Loucy (cell line): ENCODE results near the gene ATP5PD.

Source experiments
- H2AFZ ChIP-seq: fragments of 200-600 bp; sonication (generic); 2 replicates; pipeline ENCODE4 v1.6.0; 2016; ENCODE audit warnings: antibody characterized with exemption, mild to moderate bottlenecking, low read length, moderate library complexity
- H3F3A ChIP-seq: fragments of 200-600 bp; 2 replicates; pipeline ENCODE4 v1.6.0; 2016; ENCODE audit warnings: antibody characterized with exemption, low read depth, mild to moderate bottlenecking
- H3K27me3 ChIP-seq: fragments of 200-600 bp; sonication (generic); 2 replicates; pipeline ENCODE4 v1.6.1; 2014; ENCODE audit warnings: low read length, mild to moderate bottlenecking; ENCODE audit not compliant: insufficient read depth, poor library complexity, severe bottlenecking
- H3K36me3 ChIP-seq: fragments of 200-600 bp; sonication (generic); 2 replicates; pipeline ENCODE4 v1.6.1; 2016; ENCODE audit warnings: low read length; ENCODE audit not compliant: insufficient read depth
- H3K4me1 ChIP-seq: fragments of 200-600 bp; sonication (generic); 2 replicates; pipeline ENCODE4 v1.5.1; 2014; ENCODE audit warnings: low read length, mild to moderate bottlenecking; ENCODE audit not compliant: insufficient read depth, poor library complexity, severe bottlenecking
- H3K4me2 ChIP-seq: fragments of 200-600 bp; sonication (generic); 2 replicates; pipeline ENCODE4 v1.6.0; 2014; ENCODE audit warnings: antibody characterized with exemption, low read length, low read depth, mild to moderate bottlenecking; ENCODE audit not compliant: poor library complexity, severe bottlenecking
- H3K4me3 ChIP-seq: fragments of 200-600 bp; sonication (generic); 2 replicates; pipeline ENCODE4 v1.5.1; 2014; ENCODE audit warnings: low read length, mild to moderate bottlenecking, mixed read lengths; ENCODE audit not compliant: poor library complexity, severe bottlenecking
- H3K79me2 ChIP-seq: fragments of 200-600 bp; sonication (generic); 2 replicates; pipeline ENCODE4 v1.6.1; 2014; ENCODE audit warnings: low read length; ENCODE audit not compliant: insufficient read depth
- H3K9ac ChIP-seq: fragments of 200-600 bp; sonication (generic); 2 replicates; pipeline ENCODE4 v1.6.0; 2014; ENCODE audit warnings: mild to moderate bottlenecking, low read depth, low read length, moderate library complexity; ENCODE audit not compliant: poor library complexity, severe bottlenecking
- H3K9me2 ChIP-seq: fragments of 200-600 bp; sonication (generic); replicated peaks from 2 replicates; pipeline ENCODE4 v1.6.1; 2016; ENCODE audit warnings: low read depth, low read length, mixed read lengths
- H3K9me3 ChIP-seq: fragments of 200-600 bp; sonication (generic); 2 replicates; pipeline ENCODE4 v1.6.1; 2014; ENCODE audit warnings: mild to moderate bottlenecking, antibody characterized with exemption, low read length, low read depth; ENCODE audit not compliant: insufficient read depth
- H4K20me1 ChIP-seq: fragments of 200-600 bp; sonication (generic); 2 replicates; pipeline ENCODE4 v1.6.0; 2014; ENCODE audit warnings: antibody characterized with exemption, low read length, mild to moderate bottlenecking; ENCODE audit not compliant: insufficient read depth, poor library complexity, severe bottlenecking
- CTCF ChIP-seq: fragments of 200-600 bp; sonication (generic); conservative IDR thresholded peaks from 2 replicates; pipeline ENCODE4 v1.5.1; 2014; ENCODE audit warnings: mild to moderate bottlenecking, antibody characterized with exemption, low read length
- EZH2phosphoT487 ChIP-seq: fragments of 200-600 bp; IDR thresholded peaks from 2 replicates; pipeline ENCODE4 v1.6.1; 2018; ENCODE audit warnings: antibody characterized with exemption, mild to moderate bottlenecking, moderate library complexity, borderline replicate concordance

ATP5PD gene

GRCh38 chr17:75061618-75062017, 14.8 kb upstream of the ATP5PD start:
- Histone ChIP-seq H3K9ac (no peak overlapping the region), H3K4me2 (no peak overlapping the region), H3K36me3 (peaks cover 53% of the 10 kb centered on the region; the same call in 1 of the 2 replicates), H3K4me1 (no peaks in the 10 kb centered on the region), H4K20me1 (no peaks in the 10 kb centered on the region), H3K27me3 (no peaks in the 10 kb centered on the region), H3K4me3 (no peak overlapping the region), H3K79me2 (no peaks in the 10 kb centered on the region), H3F3A (no peaks in the 10 kb centered on the region), H3K9me3 (no peaks in the 10 kb centered on the region), H2AFZ (no peak overlapping the region), H3K9me2 (no peaks in the 10 kb centered on the region)
- TF ChIP-seq EZH2phosphoT487 (no peak), CTCF (no peak)

GRCh38 chr17:75061055-75061438, 14.3 kb upstream of the ATP5PD start:
- no peak overlapping the region for H3K4me2 ChIP-seq
- no peak overlapping the region for H3K4me3 ChIP-seq
- H3K9me2 ChIP-seq: no peaks in the 10 kb centered on the region
- H2AFZ ChIP-seq: no peak overlapping the region
- H3K4me1 ChIP-seq: no peaks in the 10 kb centered on the region
- no peak overlapping the region for H3K9ac ChIP-seq
- H3F3A ChIP-seq: no peaks in the 10 kb centered on the region
- no peaks in the 10 kb centered on the region for H3K9me3 ChIP-seq
- no peaks in the 10 kb centered on the region for H3K79me2 ChIP-seq
- H4K20me1 ChIP-seq: no peaks in the 10 kb centered on the region
- peaks cover 57% of the 10 kb centered on the region; the same call in 1 of the 2 replicates for H3K36me3 ChIP-seq
- no peak for TF ChIP-seq CTCF
- TF ChIP-seq EZH2phosphoT487: no peak
- no peaks in the 10 kb centered on the region for H3K27me3 ChIP-seq

GRCh38 chr17:75060434-75061054, 13.8 kb upstream of the ATP5PD start:
- no peaks in the 10 kb centered on the region for H3K9me3 ChIP-seq
- TF ChIP-seq EZH2phosphoT487 (no peak), CTCF (no peak)
- H3K4me1 ChIP-seq: no peaks in the 10 kb centered on the region
- no peak overlapping the region for H3K4me3 ChIP-seq
- no peak overlapping the region for H2AFZ ChIP-seq
- H3K27me3 ChIP-seq: no peaks in the 10 kb centered on the region
- peaks cover 58% of the 10 kb centered on the region; the same call in 1 of the 2 replicates for H3K36me3 ChIP-seq
- H3K9me2 ChIP-seq: no peaks in the 10 kb centered on the region
- no peak overlapping the region for H3K4me2 ChIP-seq
- no peaks in the 10 kb centered on the region for H3K79me2 ChIP-seq
- no peaks in the 10 kb centered on the region for H3F3A ChIP-seq
- no peaks in the 10 kb centered on the region for H4K20me1 ChIP-seq
- no peak overlapping the region for H3K9ac ChIP-seq
